ENCODE results near the gene SMIM1. TPM values are rescaled to one million over a fixed set of nuclear protein-coding genes. Genes with fewer than 3 reads are reported as not detected.

Gene SMIM1
- total and polyA plus RNA-seq, 9 of the 15 experiments (the other 6 are each of a cell fraction or from before 2014, with no cell fraction given) = 2.3 to 125 (median 24.3) TPM

GRCh38 chr1:3738943-3739342, 33.6 kb upstream of the SMIM1 start (continued):
- TF ChIP-seq, protein P1, sequence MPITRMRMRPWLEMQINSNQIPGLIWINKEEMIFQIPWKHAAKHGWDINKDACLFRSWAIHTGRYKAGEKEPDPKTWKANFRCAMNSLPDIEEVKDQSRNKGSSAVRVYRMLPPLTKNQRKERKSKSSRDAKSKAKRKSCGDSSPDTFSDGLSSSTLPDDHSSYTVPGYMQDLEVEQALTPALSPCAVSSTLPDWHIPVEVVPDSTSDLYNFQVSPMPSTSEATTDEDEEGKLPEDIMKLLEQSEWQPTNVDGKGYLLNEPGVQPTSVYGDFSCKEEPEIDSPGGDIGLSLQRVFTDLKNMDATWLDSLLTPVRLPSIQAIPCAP (CRISPR knock-in tag; IDR thresholded peaks at IDR 0.05; ENCODE audit: borderline replicate concordance) = no peak
- TF ChIP-seq ZC3H11A (IDR thresholded peaks at IDR 0.05; ENCODE audit: low read depth, low read length) = no peak
- TF ChIP-seq RFX7 (CRISPR knock-in tag; IDR thresholded peaks at IDR 0.05) = no peak

GRCh38 chr1:3740042-3740441, 32.5 kb upstream of the SMIM1 start:
- TF ChIP-seq ZBTB34 (CRISPR knock-in tag; IDR thresholded peaks at IDR 0.05) (no peak), POLR2AphosphoS2 (IDR thresholded peaks at IDR 0.05; ENCODE audit: low read length) (no peak), ZNF512 (tag; IDR thresholded peaks at IDR 0.05) (no peak), BRD9 (IDR thresholded peaks at IDR 0.05; ENCODE audit: low read depth, partially characterized antibody) (no peak), ZNF398 (CRISPR knock-in tag; IDR thresholded peaks at IDR 0.05) (no peak), NR3C1 (CRISPR knock-in tag; IDR thresholded peaks at IDR 0.05) (no peak), TCF7 (IDR thresholded peaks at IDR 0.05; ENCODE audit: borderline replicate concordance) (no peak), DNMT1 (IDR thresholded peaks at IDR 0.05) (no peak), CREM (IDR thresholded peaks at IDR 0.05; ENCODE audit: low read depth) (no peak), RBM17 (IDR thresholded peaks at IDR 0.05; ENCODE audit: borderline replicate concordance, low read depth, low read length) (no peak), ETS2 (tag; IDR thresholded peaks at IDR 0.05; ENCODE audit: borderline replicate concordance, poor library complexity, severe bottlenecking) (no peak)
- TF ChIP-seq, protein P2, sequence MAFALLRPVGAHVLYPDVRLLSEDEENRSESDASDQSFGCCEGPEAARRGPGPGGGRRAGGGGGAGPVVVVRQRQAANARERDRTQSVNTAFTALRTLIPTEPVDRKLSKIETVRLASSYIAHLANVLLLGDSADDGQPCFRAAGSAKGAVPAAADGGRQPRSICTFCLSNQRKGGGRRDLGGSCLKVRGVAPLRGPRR (CRISPR knock-in tag; IDR thresholded peaks at IDR 0.05) = no peak
- in situ Hi-C loops (cut with MboI) = no loop called here
- DNase-seq (ENCODE audit: extremely low read depth in 1 of 4, low spot score in 3 of 4) (no peak), FAIRE-seq (no peak), ATAC-seq (no peak)
- BruUV-seq (replicated peaks) = no TSS peak
- POLR2A ChIA-PET = interaction anchor here (0.7 kb wide), 1 partner anchor 1464 kb away, joined by 3 read pairs; no protein-coding TSS in a partner anchor
- no peak overlapping the region for H3K4me2 ChIP-seq (ENCODE audit: insufficient read depth, low read length)
- peaks cover 5% of the 10 kb centered on the region; the same call in 1 of the 3 replicates for H3K79me2 ChIP-seq (ENCODE audit: control insufficient read depth, insufficient read depth, low read length)
- no peaks in the 10 kb centered on the region for H3K27me3 ChIP-seq (ENCODE audit: control insufficient read depth in 2 of 2, insufficient read depth in 2 of 2, low read length in 2 of 2)
- no peak overlapping the region for H3K4me3 ChIP-seq
- H3K36me3 ChIP-seq (ENCODE audit: control insufficient read depth, insufficient read depth, low read length) = peaks cover 87% of the 10 kb centered on the region; the same call in 2 of the 3 replicates
- no peaks in the 10 kb centered on the region for H3K9me3 ChIP-seq (replicated peaks; ENCODE audit: control insufficient read depth, insufficient read depth, low read depth, low read length)
- peaks cover 2 to 38% of the 10 kb centered on the region in 2 experiments; a peak in 3 of 5 replicates for H3K4me1 ChIP-seq (replicated peaks in 1 of 2; ENCODE audit: control insufficient read depth in 2 of 2, insufficient read depth in 2 of 2, low read length in 2 of 2)
- intact Hi-C loops (cut with micrococcal nuclease) = no loop called here
- peaks cover 5% of the 10 kb centered on the region; the same call in 1 of the 2 replicates for H4K20me1 ChIP-seq (replicated peaks; ENCODE audit: control insufficient read depth, insufficient read depth, low read length)
- CTCF ChIA-PET (ENCODE audit: low intra/inter-chr PET ratio) = no interaction called here
- H2AFZ ChIP-seq (ENCODE audit: low read depth, low read length) = no peak overlapping the region
- WGBS (ENCODE audit: insufficient coverage, low coverage, missing lambda C conversion rate) = 87% methylated on average over 9 of the region's 9 CpGs
- no peak overlapping the region for H3K9ac ChIP-seq (ENCODE audit: insufficient read depth in 1 of 2, low read depth in 2 of 2, low read length in 2 of 2)
- H3K9me1 ChIP-seq (ENCODE audit: control insufficient read depth, insufficient read depth, low read length) = peaks cover 8% of the 10 kb centered on the region
- no peak overlapping the region for H3K27ac ChIP-seq (ENCODE audit: extremely low read depth, low read depth, low read length)
